OCI-LY1 (cell line): ENCODE data around the gene LRP10.

Experiments used
- EZH2 ChIP-seq: fragments of 200-600 bp; sonication (generic), shearing (Covaris generic); IDR thresholded peaks from 2 replicates; pipeline ENCODE4 v1.8.0; 2017; ENCODE audit warnings: borderline replicate concordance, mixed run types, mild to moderate bottlenecking, antibody characterized with exemption, low read length, moderate library complexity, mixed read lengths
- TF ChIP-seq, protein P1 (sequence below): fragments of 200-600 bp; sonication (generic), shearing (Covaris generic); IDR thresholded peaks from 2 replicates; pipeline ENCODE4 v1.5.1; 2017; ENCODE audit warnings: mild to moderate bottlenecking, antibody characterized with exemption, low read length, moderate library complexity, mixed read lengths

DNA sequence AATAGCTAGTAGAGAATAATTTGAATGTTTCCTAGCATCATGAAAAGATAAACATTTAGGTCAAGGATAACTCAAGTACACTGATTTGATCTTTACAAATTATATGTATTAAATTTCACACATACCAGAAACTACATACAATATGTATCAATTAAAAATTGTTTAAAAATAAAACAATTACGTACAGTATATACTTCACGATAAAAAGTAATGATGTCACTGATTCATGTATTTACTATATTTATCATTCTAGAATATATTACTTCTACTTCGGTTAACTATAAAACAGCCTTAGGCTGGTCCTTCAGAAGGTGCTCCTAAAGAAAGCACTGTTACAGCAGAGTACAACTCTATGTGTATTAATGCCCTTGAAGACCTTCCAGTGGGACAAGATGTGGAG lies 35.9 kb downstream of the LRP10 start:
- TF ChIP-seq, protein P1, sequence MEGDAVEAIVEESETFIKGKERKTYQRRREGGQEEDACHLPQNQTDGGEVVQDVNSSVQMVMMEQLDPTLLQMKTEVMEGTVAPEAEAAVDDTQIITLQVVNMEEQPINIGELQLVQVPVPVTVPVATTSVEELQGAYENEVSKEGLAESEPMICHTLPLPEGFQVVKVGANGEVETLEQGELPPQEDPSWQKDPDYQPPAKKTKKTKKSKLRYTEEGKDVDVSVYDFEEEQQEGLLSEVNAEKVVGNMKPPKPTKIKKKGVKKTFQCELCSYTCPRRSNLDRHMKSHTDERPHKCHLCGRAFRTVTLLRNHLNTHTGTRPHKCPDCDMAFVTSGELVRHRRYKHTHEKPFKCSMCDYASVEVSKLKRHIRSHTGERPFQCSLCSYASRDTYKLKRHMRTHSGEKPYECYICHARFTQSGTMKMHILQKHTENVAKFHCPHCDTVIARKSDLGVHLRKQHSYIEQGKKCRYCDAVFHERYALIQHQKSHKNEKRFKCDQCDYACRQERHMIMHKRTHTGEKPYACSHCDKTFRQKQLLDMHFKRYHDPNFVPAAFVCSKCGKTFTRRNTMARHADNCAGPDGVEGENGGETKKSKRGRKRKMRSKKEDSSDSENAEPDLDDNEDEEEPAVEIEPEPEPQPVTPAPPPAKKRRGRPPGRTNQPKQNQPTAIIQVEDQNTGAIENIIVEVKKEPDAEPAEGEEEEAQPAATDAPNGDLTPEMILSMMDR, result no peak
- no peak for TF ChIP-seq EZH2
